GM21576 (cell line): ENCODE results near the gene LARGE1.
A peak's percentile ranks its signal among the peaks of the same experiment; 100 is the strongest.

ENCODE experiments used
- ATAC-seq: cut with Tn5 transposase; IDR thresholded peaks from one replicate; pipeline ENCODE4 v1.9.1; 2021; ENCODE audit warnings: mild to moderate bottlenecking, moderate library complexity; ENCODE audit not compliant: unreplicated experiment

Gene LARGE1

DNA sequence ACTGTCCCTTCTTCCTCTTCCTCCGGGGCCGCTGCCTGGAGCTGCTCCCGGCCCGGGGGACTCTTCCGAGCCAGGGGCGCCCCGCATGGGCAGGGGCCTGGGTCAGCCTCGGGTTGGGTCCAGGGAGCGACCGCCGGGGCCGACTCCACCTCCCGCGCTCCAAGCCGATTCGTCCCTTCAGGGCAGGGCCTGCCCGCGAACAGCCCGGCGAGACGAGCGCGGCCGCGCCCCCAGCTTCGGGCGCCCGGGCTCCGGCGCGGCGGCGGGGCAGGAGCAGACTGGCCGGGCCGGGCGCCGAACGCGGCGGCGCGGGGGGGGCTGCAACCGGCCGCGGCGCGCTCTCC lies at the start of gene LARGE1:
TSS of gene LARGE1 (minus strand) at position 280 of the 344 bp plus-strand sequence.
- ATAC-seq, result peak; percentile 9

DNA sequence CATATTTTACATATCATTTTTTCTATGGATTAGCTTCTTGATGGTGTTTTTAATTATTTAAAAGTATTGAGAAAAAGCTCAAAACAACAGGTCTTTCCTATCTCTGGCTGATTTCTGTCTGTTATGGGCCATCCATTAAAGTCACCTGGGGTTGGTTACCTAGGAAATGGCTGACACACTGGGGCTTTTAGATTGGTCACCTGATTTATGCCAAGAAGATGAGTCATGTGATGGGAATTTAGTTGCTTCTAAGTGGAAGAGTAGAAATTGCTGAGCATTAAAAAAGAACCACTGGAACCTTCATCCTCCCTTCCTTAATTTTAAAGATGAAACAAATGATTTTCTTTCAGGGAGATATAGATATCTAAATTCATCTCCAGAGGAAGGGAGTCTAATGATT lies 48.8 kb upstream of the LARGE1 start:
- ATAC-seq, result no peak

DNA sequence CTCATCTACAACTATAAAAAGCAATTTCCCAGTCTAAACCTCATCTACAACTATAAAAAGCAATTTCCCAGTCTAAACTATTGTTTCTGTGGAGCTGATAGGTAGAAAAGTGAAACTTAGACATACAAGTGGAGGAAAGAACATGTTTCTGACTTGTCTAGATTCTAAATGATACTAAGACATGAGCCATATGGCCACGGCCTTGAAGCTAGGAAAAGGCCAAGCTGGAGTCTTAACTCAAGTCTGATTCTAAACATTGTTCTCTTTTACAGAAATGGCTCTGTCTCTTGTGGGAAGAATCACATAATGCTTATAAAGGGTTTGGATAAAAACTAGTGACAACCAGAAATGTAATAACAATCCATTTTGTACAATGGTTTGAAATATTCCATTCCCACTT lies 43.8 kb upstream of the LARGE1 start:
- no peak for ATAC-seq

DNA sequence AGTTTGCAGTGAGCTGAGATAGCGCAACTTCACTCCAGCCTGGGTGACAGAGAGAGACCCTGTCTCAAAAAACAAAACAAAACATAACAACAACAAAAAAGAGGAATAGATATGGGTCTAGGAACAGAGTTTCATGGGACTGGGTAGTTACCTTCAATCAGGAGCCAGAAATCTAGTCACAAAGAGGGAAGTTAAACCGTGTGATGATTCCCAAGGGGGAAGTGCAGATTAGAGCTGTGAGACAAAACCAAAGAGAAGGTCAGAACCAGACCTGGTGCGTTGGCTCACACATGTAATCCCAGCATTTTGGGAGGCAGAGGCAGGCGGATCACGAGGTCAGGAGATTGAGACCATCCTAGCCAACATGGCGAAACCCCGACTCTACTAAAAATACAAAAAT lies 42.1 kb upstream of the LARGE1 start:
- ATAC-seq, result no peak

- no peak for ATAC-seq
Measured at GRCh38 chr22:33958741-33959140, 38.5 kb upstream of the LARGE1 start.

DNA sequence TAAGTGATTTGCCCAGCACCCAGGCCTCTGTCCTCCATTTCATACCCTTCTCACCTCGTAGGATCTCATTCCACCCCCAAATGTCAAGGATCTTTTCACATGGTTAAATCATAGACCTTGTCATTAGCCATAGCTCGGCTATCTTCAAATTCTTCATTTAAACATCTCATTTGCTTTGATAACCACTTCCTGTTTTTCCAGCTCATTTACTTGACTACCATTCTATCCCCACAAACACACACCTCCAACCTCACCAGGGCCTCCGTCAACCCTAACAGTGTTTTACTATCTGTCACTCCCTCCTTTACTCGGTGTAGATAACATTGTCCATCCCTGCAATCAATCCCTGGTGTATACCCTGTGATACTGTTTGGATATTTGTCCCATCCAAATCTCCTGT lies 36.8 kb upstream of the LARGE1 start:
- no peak for ATAC-seq

- ATAC-seq, result no peak
Measured at GRCh38 chr22:33952776-33953175, 32.5 kb upstream of the LARGE1 start.

DNA sequence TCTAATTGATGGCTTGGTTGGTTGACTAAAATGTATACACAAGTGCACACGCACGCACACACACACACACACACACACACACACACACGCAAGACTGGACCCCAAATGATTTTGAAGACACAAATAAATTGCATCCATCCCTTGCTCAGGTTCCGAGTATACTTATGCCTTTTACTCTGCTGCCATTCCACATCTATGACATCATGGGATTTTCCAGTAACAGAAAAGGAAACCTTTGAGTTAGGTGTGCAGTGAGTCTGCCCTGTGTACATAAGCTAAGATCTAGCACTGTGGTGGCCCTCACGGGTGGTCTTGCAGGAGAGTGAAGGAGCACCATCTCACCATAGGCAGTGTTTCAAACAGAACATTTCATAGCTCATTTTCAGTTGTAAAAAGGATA lies 20.5 kb upstream of the LARGE1 start:
- ATAC-seq, result no peak

GRCh38 chr22:33932997-33933396 lies 12.7 kb upstream of the LARGE1 start:
- ATAC-seq, result no peak

DNA sequence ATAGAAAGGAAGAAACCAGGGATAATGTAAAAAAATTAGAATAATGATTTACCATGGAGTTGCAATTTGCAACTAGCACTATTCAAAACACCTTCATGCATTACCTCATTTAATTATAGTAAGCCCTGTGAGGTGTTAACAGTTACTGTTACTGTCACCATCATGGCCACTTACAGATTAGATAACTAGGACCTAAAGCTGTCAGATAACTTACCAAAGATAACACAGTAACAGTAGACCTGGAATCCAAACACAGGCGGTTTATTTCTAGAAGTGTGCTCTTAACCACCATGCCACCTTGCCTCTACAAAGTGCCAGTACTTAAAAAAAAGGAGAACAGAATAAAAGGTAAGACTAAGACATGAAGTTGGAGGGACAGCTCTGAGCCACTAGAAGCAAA lies 11.1 kb upstream of the LARGE1 start:
- no peak for ATAC-seq

GRCh38 chr22:33927752-33928151 lies 7.5 kb upstream of the LARGE1 start:
- no peak for ATAC-seq

DNA sequence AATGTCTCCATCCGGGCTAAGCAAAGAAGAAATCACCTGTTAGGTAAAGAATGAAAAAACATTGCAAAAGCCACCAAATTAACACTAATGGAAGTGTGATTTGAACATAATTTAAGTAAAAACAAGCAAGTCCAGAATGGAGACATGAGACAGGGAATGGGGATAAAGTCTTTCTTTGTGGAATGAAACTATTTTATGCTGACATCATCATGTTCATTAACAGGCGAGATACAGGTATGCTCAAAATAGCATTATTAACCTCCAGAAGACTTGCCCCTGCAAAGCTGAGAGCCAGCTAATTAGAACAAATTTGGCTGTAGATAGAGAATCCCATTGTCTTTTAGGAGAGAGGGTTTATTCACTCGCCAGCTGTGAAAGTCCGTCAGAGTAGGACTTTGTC lies 4.9 kb upstream of the LARGE1 start:
- ATAC-seq, result no peak

GRCh38 chr22:33923660-33924246 lies 3.5 kb upstream of the LARGE1 start:
- no peak for ATAC-seq

DNA sequence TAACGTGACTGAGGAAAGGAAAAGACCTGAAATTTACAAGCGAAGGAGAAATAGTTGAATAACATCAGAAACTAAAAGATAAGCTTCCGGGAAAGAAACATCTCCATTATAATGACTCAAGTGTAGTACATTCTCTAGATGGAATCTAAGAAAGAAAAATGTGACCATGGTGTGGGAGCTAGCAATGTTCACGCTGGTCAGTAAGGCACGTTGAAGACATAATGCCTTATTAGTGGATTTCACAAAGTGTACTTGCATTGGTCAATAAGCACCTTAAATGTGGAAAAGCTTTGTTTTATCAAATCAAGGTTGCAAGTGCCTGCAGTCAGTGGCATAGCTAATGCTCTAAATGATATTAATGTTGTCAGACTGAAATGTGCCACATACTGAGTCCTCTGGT lies 2.8 kb upstream of the LARGE1 start:
- ATAC-seq, result no peak

GRCh38 chr22:33922349-33922681 lies 2.0 kb upstream of the LARGE1 start:
- no peak for ATAC-seq

GRCh38 chr22:33921525-33922348 lies 1.5 kb upstream of the LARGE1 start:
- ATAC-seq, result no peak

- peak; percentile 48 for ATAC-seq
Measured at GRCh38 chr22:33920927-33921524, 750 bp upstream of the LARGE1 start.

DNA sequence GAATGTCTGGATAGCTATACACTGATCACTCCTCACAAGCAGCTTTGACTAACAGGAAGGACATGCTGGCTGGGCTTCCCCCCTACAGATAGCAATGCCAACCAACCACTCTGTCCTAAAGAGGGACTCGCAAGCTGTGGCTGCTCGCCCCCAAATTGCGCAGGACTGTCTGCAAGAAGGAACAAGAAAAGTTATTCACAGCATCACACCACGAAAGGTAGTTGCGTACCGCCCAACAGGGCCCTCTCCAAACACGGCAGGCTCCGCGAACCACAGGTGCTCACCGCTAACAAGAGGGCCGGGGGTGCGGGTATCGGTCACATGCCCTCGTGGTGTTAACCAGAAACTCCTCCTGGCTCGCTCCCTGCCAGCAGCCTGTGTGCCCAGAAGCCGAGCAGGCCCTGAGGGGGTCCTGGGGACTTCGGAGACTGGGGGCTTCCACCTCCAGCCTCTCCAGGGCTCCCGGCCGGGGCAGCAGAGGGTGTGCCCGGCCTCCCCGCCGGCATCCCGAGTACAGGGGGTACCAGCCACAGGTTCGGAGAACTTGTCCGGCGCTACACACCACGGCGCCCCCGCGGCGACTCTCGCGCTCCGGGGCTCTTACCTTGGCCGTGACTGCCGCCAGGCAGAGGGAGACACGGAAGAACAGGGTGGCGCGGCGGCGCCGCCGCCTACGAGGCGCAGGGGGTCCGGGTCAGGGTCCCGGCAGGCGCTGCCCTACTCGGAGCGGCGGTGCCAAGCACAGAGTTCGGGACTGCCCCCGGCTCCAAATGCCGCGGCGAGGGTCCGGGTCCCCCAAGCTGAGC lies 682 bp downstream of the LARGE1 start:
- peak; percentile 23 for ATAC-seq

DNA sequence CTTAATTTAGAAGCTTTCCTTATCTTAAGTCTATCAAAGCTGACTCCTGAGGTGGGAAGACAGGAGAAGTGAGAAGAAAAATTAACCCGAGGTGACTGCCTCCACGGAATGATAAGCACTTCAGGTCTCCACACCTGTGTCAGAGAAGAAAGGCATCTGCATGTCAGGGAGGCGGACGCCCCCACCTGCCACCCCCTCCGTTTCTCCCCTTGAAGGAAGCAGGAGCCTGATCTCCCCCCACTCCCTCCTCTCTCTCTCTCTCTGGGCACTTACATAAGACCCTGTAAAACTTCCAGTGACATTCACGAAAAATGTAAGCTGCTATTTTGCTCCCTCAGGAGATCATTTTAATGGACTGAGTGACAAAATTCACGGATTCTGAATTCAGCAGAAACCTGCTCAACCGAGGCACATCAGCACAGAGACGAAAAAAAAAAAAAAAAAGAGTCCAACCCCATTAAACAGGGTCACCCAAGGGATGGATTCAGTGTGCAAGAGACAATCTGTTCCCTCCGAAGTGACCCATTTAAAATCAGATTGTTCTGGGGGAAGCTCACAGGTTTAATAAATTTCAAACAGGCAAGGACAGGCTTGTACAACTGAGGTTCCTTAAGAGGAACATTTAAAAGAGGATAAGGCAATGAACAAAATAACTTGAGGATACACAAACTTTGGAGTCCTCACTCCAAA lies 1.5 kb downstream of the LARGE1 start:
- ATAC-seq, result no peak

GRCh38 chr22:33917744-33918406 lies 2.4 kb downstream of the LARGE1 start:
- no peak for ATAC-seq

DNA sequence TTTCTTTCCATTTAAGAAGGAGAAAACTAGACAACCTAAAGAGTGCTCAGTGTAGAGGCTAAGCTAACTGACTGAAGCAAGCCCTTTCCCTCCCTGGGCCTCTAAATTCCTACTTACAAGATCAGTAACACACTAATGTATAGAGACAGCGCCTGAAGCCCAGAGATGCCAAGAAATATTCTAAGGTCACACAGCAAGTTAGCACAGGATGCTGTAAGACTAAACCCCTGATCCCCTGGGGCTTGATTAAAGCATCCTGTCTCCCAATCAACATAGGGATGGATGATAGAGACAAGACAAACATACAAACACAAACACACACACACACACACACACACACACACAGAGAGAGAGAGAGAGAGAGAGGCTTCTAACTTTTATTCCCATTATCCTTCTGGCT lies 5.6 kb downstream of the LARGE1 start:
- ATAC-seq, result no peak
